C4-2B (cell line): Measurements from ENCODE around the gene TPPP.

Experiments used
- CTCF ChIP-seq: fragments of 450-650 bp; conservative IDR thresholded peaks from 2 replicates; pipeline ENCODE4 v1.5.1; 2017; ENCODE audit warnings: mild to moderate bottlenecking
- ZFX ChIP-seq: fragments of 450-650 bp; IDR thresholded peaks from 2 replicates; pipeline ENCODE4 v1.6.1; 2017

GRCh38 chr5:664343-664993, 28.7 kb downstream of the TPPP start:
- TF ChIP-seq CTCF: peak; percentile 30
- peak; percentile 36; the same call in 1 of the 2 replicates for TF ChIP-seq ZFX
